Suprapubic skin (tissue), 4 donors: ENCODE measurements around the gene TOP1.

Source experiments
- CTCF ChIP-seq, 2 donors: fragments of 200-600 bp in 1 of 2; fragments of 450-650 bp in 1 of 2; sonication (generic) in 1 of 2; IDR thresholded peaks; one replicate each; pipeline ENCODE4 v1.5.1; 2016 to 2019; ENCODE audit warnings: antibody characterized with exemption in 2 of 2, mild to moderate bottlenecking in 1 of 2, moderate library complexity in 1 of 2
- EP300 ChIP-seq: sonication (generic); formaldehyde crosslinking; IDR thresholded peaks from one replicate; pipeline ENCODE4 v1.6.1; 2017; ENCODE audit warnings: antibody characterized with exemption
- POLR2A ChIP-seq, 2 donors: fragments of 450-650 bp; IDR thresholded peaks; one replicate each; pipeline ENCODE4 v1.6.1; 2017; ENCODE audit warnings: antibody characterized with exemption in 2 of 2, mild to moderate bottlenecking in 2 of 2, moderate library complexity in 2 of 2
- POLR2AphosphoS5 ChIP-seq, 3 donors: sonication (generic); formaldehyde crosslinking; IDR thresholded peaks; one replicate each; pipeline ENCODE4 v1.6.1; 2017; ENCODE audit warnings: antibody characterized with exemption in 3 of 3

DNA sequence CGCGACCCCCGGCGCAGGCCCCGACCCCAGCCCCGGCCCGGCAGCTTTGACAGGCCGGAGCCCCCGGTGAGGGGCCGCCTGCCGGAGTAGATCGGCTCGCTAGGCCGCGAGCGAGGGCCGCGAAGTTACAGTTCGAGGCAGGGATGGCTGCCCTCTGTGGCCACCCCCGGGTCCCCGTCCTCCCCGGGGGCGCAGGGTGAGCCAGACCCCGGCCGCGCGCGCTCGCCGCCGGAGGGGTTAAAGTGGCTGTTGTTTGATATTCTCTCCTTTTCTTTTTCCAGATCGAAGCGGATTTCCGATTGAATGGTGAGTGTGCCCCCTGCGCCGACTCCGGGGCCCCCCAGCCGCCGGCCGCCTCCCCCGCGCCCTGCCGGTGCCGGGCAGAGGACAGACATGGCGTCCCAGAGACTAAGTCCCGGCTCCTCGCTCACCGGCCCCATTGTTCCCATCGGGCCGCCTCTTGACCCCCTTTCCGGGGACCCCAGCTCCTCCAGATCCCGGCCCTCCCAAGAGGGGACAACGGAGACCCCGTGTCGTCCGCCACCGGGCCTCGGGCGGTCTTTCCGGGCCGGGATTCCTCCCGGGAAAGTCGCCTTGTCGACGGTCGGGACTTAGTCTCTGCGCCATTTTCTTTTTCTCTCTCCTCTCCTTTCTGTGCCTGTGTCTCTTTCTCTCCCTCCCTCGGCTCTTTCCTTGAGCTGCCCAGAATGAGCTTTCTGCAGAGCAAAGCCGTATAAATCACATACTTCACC lies 704 bp downstream of the TOP1 start:
- TF ChIP-seq EP300 (no peak), POLR2A (IDR thresholded peaks at IDR 0.05) (no peak), CTCF (IDR thresholded peaks at IDR 0.05) (no peak), POLR2AphosphoS5 (IDR thresholded peaks at IDR 0.05) (no peak)
